ENCODE measurements around the gene SMURF2.

GRCh38 chr17:64603987-64604386 lies 58.1 kb downstream of the SMURF2 start:
- TF ChIP-seq CTCF (conservative IDR thresholded peaks at IDR 0.05; ENCODE audit: low read depth, low read length) (no peak), EZH2 (IDR thresholded peaks at IDR 0.05; ENCODE audit: borderline replicate concordance, low read depth, low read length, poor library complexity, severe bottlenecking) (no peak)

All from A673 (cell line).